NCI-H82 treated with DMSO at 0.1 percent for 48 hours (cell line): ENCODE results near the gene BEST1.

Source experiments
- DNase-seq: peaks from one replicate; lab custom pipeline; 2025; ENCODE audit not compliant: unreplicated experiment; lab: John Stamatoyannopoulos, UW

Gene BEST1

DNA sequence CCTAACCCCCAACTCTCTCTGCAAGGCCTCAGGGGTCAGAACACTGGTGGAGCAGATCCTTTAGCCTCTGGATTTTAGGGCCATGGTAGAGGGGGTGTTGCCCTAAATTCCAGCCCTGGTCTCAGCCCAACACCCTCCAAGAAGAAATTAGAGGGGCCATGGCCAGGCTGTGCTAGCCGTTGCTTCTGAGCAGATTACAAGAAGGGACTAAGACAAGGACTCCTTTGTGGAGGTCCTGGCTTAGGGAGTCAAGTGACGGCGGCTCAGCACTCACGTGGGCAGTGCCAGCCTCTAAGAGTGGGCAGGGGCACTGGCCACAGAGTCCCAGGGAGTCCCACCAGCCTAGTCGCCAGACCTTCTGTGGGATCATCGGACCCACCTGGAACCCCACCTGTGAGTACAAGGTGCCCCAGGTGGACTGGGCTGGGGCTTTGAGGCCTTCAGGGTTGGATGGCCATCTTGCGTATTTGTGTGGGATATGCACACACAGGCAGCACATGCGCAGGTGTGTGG, at the start of gene BEST1:
Gene BEST1 (plus strand): TSS at position 317 of the 513 bp plus-strand sequence. CDS start 1,456 bp downstream, outside the sequence.
- DNase-seq: no peak

DNA sequence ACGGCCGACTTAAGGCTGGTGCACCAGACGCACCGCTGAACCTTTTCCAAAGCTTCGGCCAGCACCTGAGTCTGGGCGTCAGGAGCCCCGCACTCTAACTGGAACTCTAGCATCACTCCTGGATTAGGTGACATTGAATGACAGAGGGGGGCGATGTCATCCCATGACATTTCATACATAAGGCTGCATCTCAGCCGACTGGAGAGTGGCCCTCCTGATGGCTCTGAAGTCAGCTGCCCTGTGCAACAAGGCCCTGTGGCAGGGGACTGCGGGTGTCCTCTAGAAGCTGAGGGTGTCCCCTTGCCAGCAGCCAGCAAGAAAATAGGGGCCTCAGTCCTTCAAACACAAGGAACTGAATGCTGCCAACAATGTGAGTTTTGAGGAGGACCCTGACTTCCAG, 48.8 kb upstream of the BEST1 start:
- no peak for DNase-seq

DNA sequence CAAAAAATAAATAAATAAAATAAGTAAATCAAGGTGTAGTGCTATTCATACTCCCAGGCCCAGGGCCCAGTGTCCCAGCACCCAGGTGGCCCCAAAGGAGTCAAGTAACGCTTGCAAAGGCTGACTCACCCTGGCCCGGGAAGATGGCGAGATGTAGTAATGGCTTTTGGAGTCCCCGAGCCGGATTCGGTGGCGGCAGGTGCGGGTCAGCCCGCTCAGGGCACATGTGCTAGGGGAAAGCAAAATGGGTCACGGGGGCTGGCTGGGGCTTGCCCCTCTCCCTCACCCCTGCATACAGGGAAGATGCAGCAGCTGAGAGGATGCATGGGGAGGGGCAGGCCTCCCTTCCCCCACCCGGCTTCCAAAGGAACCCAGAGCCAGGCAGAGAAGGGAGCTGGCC, 47.8 kb upstream of the BEST1 start:
- no peak for DNase-seq

DNA sequence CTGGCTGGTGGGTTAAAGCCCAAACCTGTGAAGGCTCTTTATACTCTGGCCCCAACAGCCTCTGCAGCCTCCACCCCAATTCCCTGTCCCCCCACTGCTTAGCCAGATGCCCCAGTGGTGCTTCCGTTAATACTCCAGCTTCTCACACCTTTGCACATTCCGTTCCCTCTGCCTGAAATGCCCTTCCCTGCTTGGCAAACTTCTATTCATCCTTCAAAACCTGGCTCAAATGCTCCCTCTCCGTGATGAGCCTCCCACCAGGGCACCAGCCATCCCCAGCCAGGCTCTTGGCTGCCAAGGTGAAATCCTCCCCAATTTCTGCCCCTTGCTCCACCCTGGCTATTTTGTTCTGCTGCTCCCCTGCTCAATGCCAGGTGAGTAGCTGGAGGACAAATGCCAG, 46.3 kb upstream of the BEST1 start:
- DNase-seq: no peak

DNA sequence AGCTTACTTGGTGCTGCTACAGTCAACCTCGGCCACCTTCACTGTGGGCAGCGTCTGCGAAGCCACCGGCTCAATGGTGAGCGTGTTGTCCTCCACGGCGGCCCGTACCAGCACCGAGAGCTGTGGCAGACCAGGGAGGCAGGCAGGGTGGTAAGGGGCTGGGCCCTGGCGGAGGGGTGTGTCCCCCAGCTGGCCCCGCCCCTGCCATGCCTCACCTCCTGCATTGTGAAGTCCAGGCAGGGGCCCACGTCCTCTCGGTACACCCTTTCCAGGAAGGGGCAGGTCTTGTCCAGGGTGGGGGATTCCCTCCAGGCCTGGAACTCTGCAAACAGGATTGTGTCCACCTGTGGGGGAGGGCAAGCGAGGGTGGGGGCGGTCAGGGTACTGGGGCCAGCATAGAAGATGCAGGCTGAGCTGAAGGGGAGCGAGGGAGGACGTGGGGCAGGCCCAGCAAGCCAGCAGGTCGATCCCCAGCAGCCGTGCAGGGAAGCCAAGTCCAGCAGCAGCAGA, 45.6 kb upstream of the BEST1 start:
- DNase-seq: no peak

DNA sequence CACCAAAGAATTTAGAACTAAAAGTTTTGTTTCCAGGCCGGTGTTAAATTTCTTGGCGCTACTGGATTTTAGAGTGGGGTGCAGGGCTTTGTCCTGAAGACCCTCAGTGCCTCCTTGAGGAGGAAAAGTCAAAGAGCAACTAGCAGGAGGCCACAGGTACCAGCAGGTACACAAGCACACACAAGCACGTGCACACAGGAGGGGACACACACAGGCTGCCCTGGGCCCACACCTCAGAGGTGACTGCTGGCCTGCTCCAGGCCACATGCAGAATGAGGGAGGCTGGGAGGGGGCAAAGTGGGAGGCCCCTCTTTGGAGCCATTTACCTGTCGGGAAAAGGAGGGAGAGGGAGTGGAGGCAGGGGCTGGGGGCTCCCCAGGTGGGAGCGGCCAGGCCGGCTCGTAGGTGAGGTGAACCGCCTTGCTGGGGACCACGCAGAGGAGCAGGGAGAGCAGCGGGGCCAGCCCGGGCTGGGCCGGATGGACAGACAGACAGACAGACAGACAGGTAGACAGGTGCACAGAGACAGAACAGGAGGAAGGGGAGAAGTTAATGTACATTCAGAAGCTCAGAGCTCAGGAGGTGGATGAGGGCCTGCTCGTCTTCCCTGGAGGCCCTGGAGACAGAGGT, 45.0 kb upstream of the BEST1 start:
- no peak for DNase-seq

DNA sequence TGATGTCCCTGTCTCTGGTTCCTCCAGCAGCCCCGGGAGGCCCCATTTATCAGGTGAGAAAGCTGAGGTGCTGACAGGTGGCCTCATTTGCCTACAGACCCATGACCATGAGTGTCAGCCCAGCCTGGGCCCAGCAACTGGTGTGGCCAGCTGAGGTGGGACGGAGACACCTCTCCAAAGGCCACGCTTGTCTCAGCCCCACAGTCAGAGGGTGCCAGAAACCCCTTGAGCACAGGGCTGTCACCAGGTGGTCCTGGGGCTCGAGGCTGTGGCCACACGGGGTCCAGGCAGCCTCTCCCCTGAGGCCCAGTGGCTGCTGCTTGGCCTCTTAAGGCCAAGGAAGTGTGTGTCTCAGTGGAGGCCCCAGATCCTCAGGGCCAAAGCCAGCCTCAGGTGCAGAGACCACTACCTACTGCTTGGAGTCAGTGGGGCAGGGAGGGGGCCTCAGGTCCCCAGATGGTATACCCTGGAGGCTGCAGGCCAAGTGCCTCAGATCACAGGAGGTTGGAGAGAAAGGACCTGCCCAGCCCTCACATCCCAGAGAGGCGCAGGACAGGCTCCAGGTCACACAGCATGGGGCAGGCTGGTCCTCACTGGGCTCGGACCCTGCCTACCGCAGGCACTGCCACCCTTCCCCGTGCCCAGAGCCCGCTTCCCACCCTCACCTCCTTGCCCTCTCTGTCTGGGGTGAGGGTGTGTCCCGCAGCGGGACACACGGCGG, 44.2 kb upstream of the BEST1 start:
- DNase-seq: no peak

DNA sequence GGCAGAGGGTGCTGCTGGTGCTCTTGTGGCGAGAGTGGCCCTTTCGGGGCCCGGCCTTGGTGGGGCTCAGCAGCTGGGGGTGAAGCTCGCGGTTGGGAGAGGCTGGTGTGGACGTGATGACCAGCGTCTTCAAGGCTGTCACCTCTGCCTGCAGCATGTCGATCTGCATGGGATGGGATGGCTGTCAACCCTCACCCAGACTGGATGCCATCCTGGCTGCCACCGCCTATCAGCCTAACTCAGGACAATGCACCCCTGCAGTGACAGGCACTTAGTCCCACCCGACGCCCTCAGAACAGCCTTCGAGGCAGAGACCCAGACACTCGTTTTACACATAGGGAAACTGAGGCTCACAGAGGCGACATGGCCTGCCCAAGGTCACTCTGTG, 43.6 kb upstream of the BEST1 start:
- no peak for DNase-seq

DNA sequence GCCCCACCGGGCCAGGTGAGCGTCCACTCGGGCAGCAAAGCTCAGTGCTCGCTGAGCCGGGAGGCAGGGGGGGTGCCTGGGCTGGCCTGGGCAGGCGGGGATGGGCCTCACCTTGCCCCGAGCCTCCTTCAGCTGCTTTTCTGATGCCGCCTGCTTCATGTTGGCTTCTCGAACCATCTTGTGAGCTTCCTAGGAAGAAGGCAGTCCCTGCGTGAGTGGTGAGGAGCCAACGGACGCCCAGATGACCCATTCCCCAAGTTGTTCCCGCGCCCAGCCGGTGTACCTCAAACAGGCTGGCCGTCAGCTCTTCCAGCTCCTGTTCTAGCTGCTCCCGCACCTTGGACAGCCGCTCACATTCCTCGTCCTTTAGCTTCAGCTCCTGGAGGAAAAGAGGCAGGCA, 42.9 kb upstream of the BEST1 start:
- no peak for DNase-seq

DNA sequence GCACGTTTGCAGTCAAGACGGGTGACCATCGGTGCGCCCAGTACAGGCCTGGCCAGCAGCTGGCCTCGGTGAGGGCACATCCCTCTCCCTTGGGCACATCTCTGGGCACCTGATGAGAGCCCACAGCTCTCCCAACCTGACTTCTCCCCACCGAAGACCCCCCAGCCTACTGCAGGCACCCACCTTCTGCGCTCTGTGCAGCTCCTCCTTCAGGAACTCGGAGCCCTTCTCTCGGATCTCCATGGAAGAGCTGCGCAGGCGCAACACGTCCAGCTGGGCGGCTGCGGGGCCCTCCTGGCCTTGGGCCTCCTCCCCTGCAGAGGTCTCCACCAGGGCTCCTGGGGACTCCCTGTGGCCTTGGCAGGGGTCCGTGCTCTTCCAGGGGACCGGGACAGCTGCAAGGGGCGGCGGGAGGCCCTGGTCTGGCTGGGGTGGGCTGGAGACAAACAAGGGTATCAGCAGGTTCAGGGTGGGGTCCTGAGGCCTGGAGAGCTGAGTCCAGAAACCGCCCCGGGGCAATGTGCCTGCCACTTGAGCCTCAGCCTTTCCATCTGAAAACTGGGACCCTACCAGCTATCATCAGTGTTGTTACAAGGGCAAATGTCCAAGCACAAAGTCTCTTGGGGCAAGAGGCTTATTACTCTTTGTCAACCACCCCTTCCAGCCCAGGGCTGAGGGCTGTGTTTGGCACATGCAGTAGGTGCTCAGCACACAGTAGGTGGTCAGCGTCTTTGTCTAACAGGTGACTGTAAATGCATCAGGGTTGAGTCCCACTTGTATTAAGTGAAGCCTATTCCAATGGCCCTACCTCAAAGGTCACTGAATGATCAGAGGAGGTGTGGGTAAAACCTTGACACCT, 42.1 kb upstream of the BEST1 start:
- no peak for DNase-seq

DNA sequence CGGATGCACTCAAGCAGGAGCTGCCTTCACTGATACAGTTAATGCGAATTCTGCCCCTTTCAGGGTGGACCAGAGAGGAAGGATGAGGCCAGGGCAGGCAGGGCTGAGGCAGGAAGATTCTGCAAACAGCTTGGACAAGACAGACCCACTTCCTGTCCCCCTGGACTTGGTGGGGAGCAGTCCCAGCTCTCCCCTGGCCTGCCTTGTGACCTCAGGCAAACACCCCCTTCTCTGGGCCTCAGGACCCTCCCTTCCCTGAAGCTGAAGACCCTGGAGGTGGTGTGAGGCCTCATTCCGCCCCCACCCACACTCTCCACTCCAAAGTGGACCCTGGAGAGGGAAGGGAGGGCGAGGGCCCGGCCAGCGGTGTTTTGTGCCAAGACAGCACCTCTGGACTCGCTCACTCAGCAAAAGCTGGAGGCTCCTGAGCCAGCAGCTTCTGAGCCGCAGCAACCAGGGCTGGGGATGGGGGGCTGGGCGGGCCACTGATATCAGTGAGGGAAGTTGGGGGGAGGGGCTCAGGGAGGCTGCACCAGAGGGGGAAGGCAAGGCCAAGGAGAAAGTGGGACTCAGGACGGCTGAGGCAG, 41.3 kb upstream of the BEST1 start:
- no peak for DNase-seq

DNA sequence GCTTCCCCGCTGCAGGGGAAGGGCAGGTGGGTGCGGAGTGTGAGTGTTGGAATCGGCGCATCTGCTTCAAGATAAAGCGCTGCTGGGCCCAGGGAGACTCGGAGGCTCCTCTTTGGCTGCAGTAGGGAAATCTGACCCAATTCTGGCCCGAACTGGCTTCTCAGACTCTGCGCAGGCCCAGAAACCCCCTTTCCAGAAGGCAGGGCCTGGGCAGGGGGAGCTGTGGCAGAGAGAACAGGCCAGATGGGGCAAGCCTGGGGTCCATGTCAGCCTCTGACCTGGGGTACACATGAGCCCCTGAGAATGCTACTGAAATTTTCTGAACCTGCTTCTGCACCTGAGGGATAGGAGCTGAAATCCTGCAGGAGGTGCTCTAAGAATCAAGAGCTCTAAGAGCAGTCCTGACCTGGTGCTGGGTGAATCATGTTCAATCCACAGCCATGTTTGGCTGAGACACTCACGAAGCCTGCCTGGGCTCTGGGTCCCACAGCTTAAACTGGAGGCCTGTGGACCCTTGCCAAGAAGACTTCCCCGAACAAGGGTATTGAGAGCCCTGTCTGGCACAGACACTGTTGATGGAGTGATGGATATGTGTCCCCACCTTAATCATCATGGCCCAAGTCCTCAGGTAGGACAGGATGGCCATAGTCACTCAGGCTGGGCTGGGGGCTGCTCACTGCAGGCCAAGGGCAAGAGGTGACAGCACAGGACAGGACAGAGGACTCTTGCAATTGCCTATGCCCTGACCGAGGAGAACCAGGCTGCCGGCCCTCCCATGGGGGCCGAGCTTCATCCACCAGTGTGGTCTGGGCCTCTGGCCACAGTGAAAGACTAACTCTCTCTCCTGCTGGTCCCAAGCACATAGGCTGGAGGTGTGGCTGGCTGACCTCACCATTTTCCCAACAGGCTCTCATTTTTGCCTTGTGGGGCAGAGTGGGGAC, 39.7 kb upstream of the BEST1 start:
- no peak for DNase-seq

DNA sequence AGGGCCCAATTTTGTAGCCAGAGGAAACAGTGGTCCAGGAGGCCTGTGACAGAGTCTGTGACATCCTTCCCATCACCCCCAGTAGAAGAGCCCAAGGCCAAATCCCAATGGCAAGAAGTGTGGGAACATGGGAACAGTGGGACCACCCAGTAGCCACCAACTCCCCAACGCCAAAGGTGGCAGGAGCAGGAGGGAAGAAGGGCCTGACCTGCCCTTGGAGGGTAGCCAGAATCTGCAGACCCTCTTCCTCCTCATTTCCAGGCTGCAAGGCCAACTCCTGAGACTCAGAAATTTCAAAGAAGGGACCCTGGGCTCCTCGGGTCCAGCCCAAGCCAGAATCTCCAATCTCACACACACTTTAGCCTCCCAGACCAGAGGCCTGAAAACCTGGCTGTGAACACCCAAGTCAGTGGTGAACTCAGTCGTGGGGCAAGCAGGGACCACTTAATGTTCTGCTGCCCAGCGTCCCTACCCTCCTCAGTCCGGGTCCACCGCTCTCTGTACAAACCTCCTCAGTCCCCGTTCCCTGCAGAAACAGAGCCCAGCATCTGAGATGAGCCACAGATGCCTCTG, 38.9 kb upstream of the BEST1 start:
- DNase-seq: no peak

DNA sequence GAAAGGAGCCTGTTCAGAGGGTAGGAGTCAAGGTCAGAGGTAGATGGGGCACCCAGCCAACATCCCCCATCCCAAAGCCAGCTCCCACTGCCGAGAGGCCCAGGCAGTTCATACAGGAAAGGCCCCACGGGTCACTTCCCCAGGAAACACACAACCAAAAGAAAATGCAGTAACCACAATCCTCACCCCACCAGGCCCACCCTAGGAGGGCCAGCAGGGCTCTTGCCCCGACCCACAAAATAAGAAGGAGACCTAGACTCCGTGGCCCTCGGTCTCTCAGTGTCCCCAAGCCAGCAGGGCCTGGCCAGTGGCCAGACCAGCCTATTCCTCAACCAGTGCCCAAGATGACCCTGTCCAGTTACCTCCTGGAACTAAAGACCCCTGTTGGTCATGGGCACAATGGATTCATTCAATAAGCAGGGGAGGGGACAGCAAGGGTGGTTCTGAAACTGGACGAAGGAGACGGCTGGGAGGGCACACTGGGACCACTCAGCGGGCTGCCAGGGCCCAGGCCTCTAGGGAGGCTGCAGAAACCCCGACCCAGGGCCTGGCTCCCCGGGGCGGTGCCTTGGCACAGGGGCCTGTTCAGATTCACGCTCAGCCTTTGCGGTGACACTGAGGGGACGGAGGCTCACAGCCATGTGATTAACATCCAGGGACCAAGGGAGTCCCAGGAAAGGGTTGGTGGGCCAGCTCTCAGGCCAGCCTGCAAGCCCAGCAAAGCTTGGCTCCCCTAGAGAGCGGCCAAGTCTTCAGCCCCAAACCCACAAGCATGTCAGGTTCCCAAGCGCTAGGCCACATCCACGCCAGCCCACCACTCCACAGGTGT, 38.2 kb upstream of the BEST1 start:
- DNase-seq: no peak

DNA sequence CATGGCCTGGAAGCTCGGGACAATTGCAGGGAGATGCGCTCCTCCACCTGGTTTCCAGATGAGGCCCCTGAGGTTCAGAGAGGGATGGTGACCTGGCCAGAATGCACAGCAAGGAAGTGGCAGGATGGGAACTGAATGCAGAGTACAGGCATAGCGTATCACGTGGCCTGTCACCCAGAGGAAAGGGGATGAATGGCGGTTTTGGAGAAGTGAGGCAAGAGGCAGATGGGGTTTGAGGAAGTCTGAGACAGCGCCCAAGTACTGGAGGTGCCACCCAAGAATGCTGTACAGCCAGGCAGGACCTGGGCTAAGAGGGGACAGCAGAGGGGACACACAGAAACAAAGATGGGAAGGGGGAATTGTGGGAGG, 37.6 kb upstream of the BEST1 start:
- DNase-seq: no peak

DNA sequence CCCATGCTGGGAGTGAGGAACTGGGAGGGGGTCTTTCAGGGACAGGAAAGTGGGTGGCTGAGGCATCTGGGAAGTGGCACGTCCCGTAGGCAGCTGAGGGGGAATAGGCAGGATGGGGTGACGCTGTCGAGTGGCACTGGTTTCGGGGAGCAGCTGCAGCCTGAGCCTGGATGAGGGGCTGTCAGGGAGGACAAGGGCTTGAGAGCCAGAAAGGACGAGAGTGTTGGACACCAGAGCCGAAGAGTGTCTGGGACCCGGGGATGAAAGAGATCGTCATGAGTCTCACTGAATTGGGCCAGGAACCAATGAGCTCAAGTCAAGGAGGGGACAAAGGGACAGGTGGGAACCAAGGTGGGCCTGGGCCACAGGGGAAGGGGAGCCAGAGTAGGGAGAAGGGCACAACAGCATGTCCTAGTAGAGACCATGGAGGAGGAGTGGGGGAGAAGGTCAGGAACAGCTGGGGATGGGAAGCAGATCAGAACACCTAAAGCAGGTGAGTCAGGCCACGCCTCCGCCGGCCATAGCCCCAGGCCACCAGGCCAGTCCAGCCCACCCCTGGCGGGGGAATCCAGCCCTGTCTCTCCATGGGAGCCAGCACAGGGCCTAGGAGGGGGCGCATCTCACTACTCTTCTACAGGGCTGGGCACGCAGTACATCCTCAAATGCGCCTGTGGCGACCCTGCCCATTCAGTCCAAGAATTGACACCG, 37.0 kb upstream of the BEST1 start:
- no peak for DNase-seq

DNA sequence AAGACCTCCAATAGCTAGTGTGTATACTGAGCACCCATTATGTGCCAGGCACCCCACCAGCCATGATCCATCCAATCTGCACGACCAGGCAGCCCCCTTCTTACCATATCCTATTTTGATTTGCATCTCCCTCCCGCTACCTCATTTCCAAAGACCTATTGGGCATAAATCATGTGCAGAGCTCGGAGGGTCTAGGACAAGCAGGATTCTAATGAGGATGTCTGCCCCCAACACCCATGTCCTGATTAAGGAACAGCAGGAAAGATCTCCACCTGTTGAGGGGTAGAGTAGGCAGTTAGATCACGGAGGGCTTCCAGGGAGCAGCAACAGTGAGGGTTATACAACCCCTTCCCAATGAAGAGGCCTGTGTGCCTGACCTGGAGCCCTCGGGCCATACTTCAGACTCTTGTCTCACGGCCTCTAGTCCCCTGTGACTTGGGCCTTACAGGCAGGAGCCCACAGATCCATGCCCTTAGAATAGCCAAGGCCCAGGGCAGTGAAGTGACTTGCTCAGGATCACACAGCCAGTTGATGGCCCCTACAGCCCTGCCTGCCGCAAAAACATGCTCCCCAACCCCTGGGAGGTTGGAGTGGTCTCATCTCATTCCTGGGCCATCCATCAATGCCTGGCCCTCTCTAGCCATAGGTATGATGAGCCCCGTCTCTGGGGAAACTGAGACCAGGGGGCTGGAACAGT, 36.3 kb upstream of the BEST1 start:
- no peak for DNase-seq
